Type B pancreatic cell (in vitro differentiated cells): Measurements from ENCODE around the gene NET1. TPM values are rescaled to one million over a fixed set of nuclear protein-coding genes. Genes with fewer than 3 reads are reported as not detected.

Experiments used
- DNase-seq: peaks from one replicate; pipeline ENCODE4 v3.0.0; 2021; ENCODE audit warnings: mixed read lengths; ENCODE audit not compliant: unreplicated experiment; ENCODE audit errors: extremely low spot score
- H3K27ac Mint-ChIP-seq: 2 replicates; pipeline ENCODE4 v1.8.0; 2021; ENCODE audit warnings: mild to moderate bottlenecking, mixed read lengths
- H3K27me3 Mint-ChIP-seq: 2 replicates; pipeline ENCODE4 v1.8.0; 2021; ENCODE audit warnings: mixed read lengths
- H3K36me3 Mint-ChIP-seq: 2 replicates; pipeline ENCODE4 v1.8.0; 2021; ENCODE audit warnings: mixed read lengths
- H3K4me1 Mint-ChIP-seq: one replicate; pipeline ENCODE4 v1.8.0; 2021; ENCODE audit warnings: mixed read lengths; ENCODE audit not compliant: unreplicated experiment
- H3K4me3 Mint-ChIP-seq: 2 replicates; pipeline ENCODE4 v1.8.0; 2021; ENCODE audit warnings: mild to moderate bottlenecking, mixed read lengths
- H3K9me3 Mint-ChIP-seq: 2 replicates; pipeline ENCODE4 v1.8.0; 2021; ENCODE audit warnings: mixed read lengths
- CTCF ChIP-seq: fragments of 200-600 bp; sonication (generic); conservative IDR thresholded peaks from 2 replicates; pipeline ENCODE4 v1.5.0; 2021; ENCODE audit warnings: antibody characterized with exemption, mild to moderate bottlenecking
- total RNA-seq: library from RNA; stranded (reverse); gene quantifications from 2 replicates; pipeline ENCODE4 v1.2.1, GENCODE V29; 2021; ENCODE audit warnings: low replicate concordance

NET1 gene
- total RNA-seq, 1 donor from 2014 or later = 105 TPM

GRCh38 chr10:5506246-5506645 is 93.9 kb downstream of the NET1 start:
- no peak for DNase-seq
- no peak overlapping the region for H3K4me3 Mint-ChIP-seq
- H3K4me1 Mint-ChIP-seq = peaks cover 35% of the 10 kb centered on the region
- no peaks in the 10 kb centered on the region for H3K9me3 Mint-ChIP-seq
- no peak overlapping the region for H3K27ac Mint-ChIP-seq
- no peaks in the 10 kb centered on the region for H3K36me3 Mint-ChIP-seq
- no peak for TF ChIP-seq CTCF
- no peaks in the 10 kb centered on the region for H3K27me3 Mint-ChIP-seq

GRCh38 chr10:5506751-5507648 is 94.6 kb downstream of the NET1 start:
- Mint-ChIP-seq H3K4me3 (no peak overlapping the region), H3K9me3 (no peaks in the 10 kb centered on the region), H3K36me3 (no peaks in the 10 kb centered on the region), H3K27me3 (no peaks in the 10 kb centered on the region), H3K27ac (no peak overlapping the region), H3K4me1 (peaks cover 30% of the 10 kb centered on the region)
- DNase-seq = no peak
- TF ChIP-seq CTCF = no peak

GRCh38 chr10:5507649-5508131 is 95.3 kb downstream of the NET1 start:
- no peak for TF ChIP-seq CTCF
- no peak for DNase-seq
- Mint-ChIP-seq H3K27me3 (no peaks in the 10 kb centered on the region), H3K36me3 (no peaks in the 10 kb centered on the region), H3K4me3 (no peak overlapping the region), H3K9me3 (no peaks in the 10 kb centered on the region), H3K4me1 (peaks cover 31% of the 10 kb centered on the region), H3K27ac (no peak overlapping the region)

- DNase-seq = no peak
- no peak for TF ChIP-seq CTCF
- no peaks in the 10 kb centered on the region for H3K27me3 Mint-ChIP-seq
- no peaks in the 10 kb centered on the region for H3K36me3 Mint-ChIP-seq
- H3K9me3 Mint-ChIP-seq = no peaks in the 10 kb centered on the region
- no peak overlapping the region for H3K4me3 Mint-ChIP-seq
- peaks cover 31% of the 10 kb centered on the region for H3K4me1 Mint-ChIP-seq
- H3K27ac Mint-ChIP-seq = no peak overlapping the region
Observed at GRCh38 chr10:5508161-5508604, 95.8 kb downstream of the NET1 start.

Other genes with a start within 250 kb of the NET1 start
- 0.89 and 1.00 TPM in 2 replicates for gene AKR1C8, start 227.4 kb upstream of the NET1 start, total RNA-seq
- 0.34 and 2.0 TPM in 2 replicates for gene AKR1C4, start 215.7 kb upstream of the NET1 start, total RNA-seq
- gene UCN3, start 47.6 kb upstream of the NET1 start, total RNA-seq = 1.2 and 3.4 TPM in 2 replicates
- gene TUBAL3, start 7.7 kb upstream of the NET1 start, total RNA-seq = 0.19 and 0.40 TPM in 2 replicates
- not detected in 2 replicates for gene CALML5, start 87.0 kb downstream of the NET1 start, total RNA-seq
- gene CALML3, start 112.4 kb downstream of the NET1 start, total RNA-seq = not detected in 2 replicates